GM21786 (cell line): ENCODE data around the gene GALNT14.

Source experiments
- ATAC-seq: cut with Tn5 transposase; IDR thresholded peaks from one replicate; pipeline ENCODE4 v1.9.1; 2021; ENCODE audit not compliant: unreplicated experiment

GALNT14 gene

DNA sequence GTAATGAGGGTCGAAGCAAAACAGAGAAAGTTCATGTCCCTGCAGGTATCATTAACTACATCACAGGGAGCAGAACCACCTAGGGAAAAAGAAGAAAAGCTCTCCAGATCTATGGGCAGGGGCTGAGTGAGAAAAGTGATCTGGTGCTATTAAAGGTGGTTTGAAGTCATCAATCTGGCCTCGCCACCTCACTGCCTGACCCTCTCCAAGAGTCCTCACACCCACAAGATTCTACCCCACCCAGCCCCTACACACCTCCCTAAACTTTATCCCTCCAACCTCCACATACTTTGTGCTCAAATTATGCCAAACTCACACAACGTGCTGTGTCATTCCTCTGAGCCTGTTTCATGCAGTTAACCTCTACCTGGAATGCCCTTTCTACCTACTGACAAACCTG, 2.2 kb downstream of the GALNT14 start:
- no peak for ATAC-seq

DNA sequence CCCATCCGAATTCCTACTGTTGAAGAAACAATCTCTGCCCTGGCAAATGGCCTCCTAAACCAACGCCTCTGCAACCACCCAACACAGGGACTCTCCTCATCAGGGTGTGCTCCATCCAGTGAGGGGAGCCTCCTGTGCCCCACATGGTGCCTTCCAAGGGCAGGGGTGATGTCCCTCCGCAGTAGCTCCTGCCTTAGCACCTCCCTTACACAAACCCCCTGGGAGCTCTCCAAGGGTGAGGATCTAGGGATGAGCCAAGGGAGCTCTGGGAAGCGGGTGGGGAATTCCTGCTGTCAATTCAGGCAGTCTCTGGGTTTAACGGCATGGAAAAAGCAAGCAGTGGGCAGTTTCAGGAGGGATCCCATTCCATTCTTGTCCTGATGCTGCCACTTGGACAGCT, 3.8 kb downstream of the GALNT14 start:
- ATAC-seq, result no peak

DNA sequence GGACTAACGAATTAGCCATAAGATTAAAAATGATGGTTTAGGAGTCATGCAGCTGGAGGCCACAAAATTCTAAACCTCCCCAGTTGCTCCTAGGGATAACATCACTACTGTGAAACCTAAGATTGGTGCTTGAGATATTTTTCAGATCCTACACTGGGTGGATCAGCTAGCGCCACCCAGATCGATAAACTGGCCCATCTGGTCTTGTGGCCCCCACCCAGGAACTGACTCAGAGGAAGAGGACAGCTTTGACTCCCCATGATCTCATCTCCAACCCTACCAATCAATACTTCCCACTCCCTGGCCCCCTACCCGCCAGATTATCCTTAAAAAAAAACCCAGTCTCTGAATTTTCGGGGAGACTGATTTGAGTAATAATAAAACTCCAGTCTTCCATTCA, 5.5 kb downstream of the GALNT14 start:
- ATAC-seq, result no peak

DNA sequence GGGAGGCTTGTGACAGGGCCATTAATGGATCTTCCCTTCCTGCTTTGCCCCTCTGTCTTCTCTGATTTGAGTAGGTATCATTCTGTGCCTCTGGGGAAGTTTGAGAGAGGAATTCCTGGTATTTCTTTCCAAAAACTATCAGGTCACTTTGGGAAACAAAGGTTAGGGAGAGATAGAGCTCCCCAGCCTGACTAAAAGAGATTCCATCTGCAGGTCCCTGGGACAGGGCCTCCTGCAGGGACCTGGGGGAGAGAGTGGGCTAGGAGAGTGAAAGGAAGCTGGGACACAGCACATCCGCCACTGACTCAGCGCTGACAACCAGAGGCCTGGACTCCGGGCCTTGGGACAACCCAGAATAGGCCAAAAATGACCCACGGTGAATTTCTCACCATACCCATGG, 6.4 kb downstream of the GALNT14 start:
- no peak for ATAC-seq

DNA sequence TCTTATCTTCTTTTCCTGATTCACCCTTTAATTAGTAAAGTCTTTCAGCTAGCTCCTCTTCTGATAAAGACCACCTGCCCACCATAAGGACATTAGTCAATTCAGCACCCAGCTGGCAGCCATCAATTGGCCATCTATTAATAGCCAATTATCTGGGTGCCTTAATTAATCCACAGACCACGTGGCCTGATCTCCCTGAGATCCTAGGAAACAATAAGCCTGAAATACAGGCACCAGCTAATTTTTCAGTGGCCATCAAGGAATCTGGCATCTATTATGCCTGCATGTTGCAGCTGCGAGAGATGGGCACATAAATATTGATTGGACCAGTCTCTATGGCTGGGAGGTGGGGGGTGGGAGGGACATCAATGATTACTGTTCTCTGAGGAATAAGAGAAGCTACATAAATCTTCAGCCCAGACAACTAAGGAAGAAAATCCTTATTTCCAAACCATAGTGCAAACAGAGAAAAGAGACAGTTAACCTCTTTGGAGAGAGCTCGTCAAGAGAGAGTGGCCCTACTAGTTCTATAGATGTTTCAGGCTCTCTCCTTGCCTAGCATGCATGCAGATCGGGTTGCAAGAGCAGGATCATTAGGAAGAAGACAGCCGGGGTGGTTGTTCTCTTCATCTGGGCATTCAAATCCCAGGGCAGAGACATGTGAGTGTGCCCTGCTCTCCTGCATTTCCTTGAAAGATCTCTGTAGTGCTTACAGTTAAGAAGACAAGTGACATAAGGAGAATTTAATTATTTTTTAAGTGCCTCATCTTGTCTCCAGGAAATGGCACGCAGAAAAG, 8.7 kb downstream of the GALNT14 start:
- ATAC-seq, result no peak

DNA sequence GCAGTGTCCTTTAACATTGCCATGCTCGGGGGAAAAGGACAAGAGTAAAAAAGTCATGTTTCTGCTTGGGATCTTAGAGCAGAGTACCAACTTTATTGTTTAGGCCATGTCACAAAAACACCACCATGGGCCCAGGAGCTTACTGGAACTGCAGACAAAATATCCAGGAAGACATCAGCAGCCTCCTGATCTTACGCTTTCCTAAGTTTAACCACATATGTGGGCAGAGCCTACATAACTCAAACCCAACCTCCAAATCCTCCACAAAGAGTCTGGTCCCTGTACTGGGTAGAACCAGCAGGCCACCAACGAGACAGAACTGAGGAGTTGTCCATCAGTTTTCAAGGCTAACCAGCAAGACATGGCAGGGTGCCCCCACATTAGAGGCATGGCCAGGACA, 10.3 kb downstream of the GALNT14 start:
- no peak for ATAC-seq

DNA sequence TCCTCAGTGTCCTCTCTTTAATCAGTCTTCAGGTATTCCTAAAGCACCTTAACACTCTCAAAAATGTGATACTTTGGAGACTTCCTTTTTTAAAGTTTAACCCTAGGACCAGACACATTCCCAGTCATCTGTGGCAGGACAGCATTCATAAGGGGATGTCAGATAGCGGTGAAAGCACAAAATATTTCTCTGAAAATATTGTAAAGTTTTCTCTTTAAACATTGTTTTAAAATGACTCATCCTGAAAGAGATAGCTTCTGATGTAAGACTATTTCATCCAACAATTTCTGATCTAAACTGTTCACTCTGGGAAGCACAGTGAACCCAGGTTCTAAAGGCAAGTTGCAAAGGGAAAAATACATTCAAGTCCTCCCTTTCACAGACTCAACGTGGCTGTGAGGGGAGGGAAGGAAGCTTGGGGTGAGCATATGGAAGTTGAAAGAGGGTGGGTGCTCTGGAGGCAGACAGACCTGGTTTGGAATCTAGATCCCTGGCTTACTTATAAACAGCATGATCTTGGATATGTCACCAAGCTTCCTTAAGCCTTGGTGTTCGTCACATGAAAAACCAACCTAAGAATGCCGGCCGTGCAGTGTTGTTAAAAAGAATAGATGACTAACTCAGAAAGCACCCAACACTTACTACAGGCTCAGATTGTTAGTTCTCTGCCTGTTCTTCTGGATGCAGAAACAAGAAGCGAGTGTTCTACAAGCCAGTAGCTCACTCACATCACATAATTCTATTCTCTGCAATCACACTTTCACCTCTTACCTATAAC, 12.1 kb downstream of the GALNT14 start:
- no peak for ATAC-seq

DNA sequence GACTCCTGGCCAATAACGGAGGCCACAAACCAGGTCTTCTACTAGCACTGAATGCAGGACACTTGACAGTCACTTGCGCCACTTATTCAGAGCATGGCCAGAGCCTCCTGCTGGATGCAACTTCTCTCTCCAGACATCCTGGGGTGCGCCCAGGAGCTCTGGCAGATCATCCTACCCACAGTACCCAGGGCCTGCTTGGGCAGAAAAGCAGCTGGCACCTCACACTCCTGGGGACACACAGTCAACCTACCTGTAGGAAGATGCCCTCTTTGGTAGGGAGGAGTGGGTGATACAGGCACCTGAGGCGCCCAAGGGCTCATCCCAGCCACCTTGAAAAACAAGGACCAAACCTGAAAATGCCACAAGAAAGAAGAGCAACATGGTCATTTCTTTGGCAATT, 13.3 kb downstream of the GALNT14 start:
- ATAC-seq, result no peak

DNA sequence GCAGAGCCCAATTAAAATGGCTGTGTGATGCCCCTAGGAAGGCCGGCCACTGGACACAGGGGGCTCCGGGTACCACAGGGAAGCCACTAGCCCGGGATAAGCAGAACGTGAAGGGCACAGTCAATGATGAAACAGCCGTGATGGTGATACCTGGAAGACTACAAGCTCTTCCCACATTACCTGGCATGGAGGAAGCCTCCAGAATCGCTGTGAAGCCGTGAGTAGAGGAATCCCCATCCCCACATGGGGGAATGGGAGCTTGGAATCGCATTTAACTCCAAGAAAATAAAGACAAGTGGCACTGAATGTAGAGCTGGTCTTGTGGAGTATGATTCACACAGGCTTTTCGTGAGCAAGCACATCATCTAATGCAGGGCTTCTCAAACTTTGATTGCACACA, 16.1 kb downstream of the GALNT14 start:
- no peak for ATAC-seq

DNA sequence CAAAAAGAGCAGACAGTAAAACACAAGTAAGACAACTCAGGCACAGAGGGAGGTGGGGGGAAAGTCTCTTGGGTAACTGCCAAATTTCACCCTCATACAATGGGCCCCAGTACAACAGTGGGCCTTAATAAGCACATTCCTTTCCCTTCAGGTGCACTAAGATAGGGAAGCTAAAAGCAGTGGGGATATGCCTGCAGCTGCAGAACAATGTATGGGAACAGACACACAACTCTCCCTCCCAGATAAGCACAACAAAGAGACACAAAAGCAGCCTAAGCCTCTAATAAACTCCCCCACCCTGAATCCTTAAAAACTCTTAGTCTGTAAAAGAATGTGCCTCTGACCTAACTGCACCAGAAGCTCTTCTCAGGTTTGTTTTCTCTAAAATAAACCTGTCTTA, 24.5 kb downstream of the GALNT14 start:
- ATAC-seq, result no peak

DNA sequence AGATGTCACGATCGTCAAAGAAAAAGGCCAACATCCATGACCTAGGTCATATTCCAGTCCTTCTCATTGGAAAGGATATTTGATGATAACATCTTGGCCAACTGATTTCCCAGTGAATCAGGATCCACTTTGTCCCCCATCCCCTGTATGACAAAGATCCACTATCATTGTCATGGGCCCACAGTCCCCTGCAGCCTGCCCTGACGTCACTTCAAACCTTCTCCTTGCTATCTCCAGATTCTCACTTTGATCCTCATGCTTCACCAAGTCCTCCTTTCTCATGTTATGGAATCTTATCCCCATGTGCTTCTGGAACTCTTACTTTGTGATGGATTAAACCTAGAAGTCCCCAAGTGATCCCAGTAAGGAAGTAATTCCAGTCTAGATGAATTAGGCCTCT, 25.7 kb downstream of the GALNT14 start:
- no peak for ATAC-seq

DNA sequence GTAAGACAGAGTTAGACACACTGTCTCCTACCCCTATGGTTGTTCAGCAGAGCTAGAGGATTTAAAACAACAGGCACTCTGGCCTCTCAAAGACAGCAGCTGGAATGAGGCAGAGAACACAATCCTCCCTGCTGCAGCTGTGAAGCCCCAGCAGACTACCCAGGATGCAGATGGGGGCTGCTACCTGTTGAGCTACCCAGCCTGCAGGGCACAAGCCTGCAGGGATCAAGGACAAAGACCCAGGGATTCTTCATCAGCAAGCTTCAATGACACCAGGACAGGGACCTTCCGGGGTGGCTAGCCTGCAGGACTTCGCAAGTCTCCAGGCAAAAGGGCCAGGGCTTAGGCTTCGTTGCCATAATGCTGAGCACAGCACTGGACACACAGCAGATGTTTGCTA, 27.2 kb downstream of the GALNT14 start:
- no peak for ATAC-seq

DNA sequence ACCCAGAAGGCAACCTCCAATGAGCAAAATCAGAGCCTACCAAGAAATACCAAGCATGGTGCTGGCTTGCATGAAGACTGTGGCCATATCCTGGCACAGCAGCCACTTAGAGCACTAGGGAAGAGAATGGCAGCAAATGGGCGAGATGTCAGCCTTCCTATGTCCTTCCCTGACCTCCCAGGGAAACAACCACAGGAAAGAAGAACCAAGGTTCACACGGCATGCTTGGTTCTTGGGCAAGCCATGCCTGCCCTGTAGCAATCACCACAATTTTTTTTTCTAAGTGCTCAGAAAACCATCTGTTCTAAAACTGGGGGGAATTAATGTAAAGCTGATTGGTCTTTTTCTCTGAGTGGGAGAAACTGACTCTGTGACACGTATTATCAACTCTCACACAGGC, 27.8 kb downstream of the GALNT14 start:
- no peak for ATAC-seq

DNA sequence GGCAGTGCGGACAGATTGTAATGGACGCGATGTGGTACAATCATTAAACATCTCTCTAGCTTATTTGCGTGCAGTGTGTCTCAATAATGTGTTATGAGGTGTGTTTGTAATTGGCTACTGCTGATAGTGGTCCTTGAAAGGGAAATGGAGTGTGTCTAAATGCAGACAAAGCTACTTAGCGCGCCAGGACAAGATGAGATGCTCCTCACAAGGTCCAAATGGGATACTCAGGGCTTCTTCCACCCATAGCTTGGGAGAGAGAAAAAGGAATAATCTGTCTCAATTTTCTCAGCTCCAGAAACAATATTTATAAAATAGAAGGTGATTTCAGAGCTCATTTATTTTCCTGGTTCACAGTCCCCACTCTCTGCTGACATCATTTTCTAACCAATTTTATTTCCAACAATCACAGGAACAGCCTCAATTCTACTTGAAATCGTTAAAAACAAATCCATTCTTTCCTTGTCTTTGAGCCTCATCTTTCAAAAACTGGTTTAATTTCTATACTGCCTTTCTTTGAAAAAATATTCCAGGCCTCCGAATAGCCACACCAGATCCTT, 28.5 kb downstream of the GALNT14 start:
- ATAC-seq, result no peak

DNA sequence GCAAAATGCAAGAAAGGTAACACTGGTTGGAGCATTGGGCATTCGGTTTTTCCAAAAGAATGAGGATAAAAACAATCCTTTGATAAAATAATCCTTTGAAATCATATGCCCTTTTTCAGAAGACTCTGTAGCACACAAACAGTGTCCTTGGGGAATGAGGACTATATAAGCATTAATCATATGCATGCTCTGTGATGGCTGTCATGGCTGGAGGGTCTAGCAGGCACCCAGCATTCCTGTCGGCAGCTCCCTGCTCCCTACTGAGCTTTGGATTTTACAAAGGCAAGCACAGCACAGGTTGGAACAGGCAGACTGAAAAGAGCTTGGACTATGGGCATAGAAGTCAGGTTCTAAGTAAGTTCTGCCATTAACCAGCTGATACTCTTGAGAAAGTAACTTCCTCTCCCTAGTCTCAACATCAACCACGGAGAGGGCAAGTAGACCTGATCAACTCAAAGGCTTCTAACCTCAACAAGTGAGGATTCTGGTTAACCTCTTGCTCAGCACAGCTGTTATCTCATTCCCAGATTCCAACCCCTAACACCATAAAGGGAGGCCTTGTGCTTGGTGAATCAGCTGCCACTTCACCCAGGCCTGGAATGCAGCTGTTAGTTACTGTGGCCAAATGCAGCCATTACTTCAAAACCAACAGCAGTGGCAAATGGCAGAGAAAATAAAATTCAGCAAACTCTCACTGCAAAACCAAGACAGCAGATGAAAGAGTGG, 29.5 kb downstream of the GALNT14 start:
- no peak for ATAC-seq

DNA sequence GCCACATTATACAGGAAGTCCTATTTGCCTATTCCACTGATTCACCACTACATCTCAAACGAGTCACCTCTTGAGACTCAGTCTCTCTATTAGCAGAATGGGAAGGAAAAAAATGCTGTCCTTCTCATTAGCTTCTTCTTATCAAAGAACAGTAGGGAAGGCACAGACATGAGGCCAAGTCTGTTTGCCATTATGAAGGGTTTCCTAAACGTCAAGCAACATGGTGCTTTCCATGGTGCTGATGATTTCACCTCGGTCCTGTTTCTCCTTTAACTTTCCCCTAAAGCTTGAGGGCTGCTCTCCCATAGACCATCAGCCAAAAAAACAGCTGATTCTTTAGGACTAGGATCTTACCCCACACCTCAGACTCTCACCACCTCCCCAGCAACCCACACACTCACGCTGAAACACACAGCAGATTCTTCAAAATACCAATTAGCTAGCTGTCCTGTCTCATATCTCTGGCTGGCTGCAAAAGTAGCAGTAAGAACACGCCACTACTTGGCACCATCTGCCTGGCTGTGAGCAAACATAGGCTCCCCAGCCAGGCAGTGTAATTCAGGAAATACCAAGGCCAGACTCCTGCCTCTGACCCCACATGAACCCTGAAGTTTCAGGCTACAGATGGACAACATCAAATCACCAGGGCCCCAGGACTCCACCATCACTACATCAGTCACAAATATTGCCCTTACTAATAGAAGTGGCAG, 30.5 kb downstream of the GALNT14 start:
- ATAC-seq, result no peak

DNA sequence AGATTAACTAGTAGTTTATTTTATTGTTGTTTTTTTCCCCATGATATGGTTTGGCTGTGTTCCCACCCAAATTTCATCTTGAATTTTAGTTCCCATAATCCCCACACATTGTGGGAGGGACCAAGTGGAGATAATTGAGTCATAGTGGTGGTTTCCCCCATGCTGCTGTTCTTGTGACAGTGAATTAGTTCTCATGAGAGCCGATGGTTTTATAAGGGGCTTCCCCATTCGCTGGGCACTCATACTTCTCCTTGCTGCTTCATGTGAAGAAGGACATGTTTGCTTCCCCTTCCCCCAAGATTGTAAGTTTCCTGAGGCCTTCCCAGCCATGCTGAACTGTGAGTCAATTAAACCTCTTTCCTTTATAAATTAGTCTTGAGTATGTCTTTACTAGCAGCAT, 36.5 kb downstream of the GALNT14 start:
- ATAC-seq, result no peak

DNA sequence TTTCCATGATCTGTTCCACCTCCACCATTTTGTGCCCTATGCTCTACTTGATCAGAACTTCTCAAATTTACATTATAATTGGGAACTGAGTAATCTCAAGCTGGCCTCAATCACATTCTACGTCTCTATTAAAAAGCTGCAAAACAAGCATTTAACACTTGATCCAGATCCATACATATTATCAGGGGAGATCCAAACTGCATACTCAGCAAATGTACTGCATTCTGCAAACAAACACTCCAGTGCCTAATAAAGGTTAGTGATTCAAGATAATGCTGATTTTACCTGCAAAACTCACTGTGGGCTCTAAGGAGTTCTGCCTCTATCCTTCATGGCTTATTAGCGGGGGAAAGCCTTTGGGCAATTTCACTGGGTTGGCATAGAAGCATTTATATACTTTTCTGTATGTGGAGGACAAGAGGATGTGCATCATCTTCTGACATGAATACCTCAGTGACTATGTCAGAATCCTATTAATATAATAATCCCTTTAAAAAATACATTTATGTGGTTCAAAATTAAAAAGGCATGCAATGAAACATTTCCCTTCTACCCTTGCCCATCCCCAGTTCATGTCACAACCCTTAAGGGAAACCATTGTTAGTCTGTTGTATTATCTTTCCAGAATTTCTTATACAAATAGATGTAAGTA, 40.2 kb downstream of the GALNT14 start:
- ATAC-seq, result no peak

DNA sequence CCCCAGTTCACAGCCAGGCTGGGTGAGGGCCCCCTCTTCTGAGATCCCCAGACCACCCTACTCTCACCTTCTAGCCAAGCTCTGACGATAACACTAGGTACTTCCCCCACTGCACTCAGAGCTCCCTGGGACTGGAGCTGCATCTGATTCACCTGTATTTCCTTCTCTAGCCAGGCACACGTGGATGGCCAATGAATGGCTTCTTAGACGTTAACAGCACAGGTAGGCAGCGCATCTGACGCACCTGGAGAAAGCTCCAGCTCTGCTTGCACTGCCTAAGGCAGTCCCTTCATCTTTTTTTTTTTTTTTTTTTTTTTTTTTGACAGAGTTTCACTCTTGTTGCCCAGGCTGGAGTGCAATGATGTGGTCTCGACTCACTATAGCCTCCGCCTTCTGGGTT, 48.1 kb downstream of the GALNT14 start:
- no peak for ATAC-seq

DNA sequence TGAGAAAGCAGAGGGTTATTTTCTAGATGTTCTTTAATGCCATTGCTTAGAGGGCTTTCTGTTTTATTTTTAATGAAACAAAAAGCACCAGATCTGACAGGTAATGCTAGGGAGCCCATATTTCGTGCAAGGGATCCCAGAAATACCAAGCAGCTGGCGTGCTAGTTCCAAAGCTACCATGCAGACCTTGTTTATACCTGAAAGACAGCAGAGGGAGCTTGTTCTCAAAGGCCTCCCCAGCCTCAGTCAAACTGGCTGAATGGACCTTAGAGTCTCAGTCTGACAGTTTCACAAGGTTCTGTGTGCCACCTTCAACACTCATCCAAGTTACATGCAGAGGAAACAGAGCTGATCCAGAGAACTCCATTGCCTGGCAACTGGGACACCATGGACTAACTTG, 48.6 kb downstream of the GALNT14 start:
- ATAC-seq, result no peak
